Measurements from ENCODE around the gene KRT20.

DNA sequence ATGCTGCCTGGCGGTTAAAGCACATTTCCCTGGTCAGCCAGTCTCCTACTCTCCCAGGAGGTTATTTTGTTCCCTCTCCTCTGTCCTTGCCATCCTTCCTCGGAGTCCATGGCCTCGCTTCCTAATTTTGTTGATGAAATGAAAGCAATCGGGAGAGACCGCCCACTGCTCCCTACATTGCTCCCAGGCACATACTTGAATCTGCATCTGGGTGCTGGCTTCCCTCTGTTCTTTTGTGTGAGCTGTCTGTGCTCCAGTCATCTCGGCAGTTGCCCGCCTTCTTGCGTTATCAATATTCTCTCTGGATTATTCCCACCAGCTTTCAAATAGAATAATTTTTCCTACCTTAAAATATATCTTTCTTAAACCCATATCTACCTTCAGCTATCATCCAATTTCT lies 41.3 kb upstream of the KRT20 start:
- TF ChIP-seq CTCF (IDR thresholded peaks at IDR 0.05) (no peak), POLR2A (IDR thresholded peaks at IDR 0.05) (no peak), POLR2AphosphoS5 (IDR thresholded peaks at IDR 0.05) (no peak)

Measured in breast epithelium (tissue), 3 donors.